NT2/D1 (cell line): ENCODE measurements around the gene PNKP.

Experiments used
- SUZ12 ChIP-seq: IDR thresholded peaks from 2 replicates; pipeline ENCODE4 v1.6.1; 2011; ENCODE audit not compliant: insufficient read length, insufficient read depth; ENCODE audit errors: extremely low read depth
- YY1 ChIP-seq: IDR thresholded peaks from 2 replicates; pipeline ENCODE4 v1.6.1; 2011; ENCODE audit not compliant: insufficient read length, insufficient read depth
- ZNF274 ChIP-seq: IDR thresholded peaks from 2 replicates; pipeline ENCODE4 v1.6.1; 2011; ENCODE audit warnings: mild to moderate bottlenecking, low read depth, low read length

DNA sequence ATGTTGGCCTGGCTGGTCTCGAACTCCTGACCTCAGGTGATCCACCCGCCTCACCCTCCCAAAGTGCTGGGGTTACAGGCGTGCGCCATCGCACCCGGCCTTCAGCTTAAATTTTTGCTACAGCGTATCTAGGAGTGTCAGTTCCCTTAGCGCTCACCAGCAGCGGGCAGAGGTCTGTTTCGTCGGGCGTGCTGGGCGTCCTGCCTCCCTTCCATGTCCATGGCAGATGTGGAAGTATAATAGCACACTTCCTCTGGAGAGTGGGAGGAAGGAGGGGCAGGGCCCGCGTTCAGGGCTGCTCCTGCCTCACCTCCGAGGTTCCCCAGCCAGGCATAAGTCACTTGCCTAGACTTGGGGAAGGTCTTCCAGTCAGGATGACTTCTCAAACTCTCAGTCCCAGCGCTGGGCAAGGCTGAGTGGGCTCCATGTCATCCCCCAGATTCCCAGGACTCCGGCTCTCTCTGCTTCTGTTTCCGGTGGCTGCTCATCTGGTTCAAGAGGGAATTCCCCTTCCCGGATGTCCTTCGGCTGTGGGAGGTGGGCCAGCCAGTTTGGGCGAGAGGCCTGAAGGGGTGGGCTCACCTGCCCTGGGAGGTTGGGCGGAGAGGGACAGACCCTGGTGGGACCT, 19.8 kb upstream of the PNKP start:
- TF ChIP-seq YY1 (no peak), SUZ12 (no peak), ZNF274 (no peak)
